Liver (tissue), 5 donors: ENCODE measurements around the gene MDH1B. TPM values are rescaled to one million over a fixed set of nuclear protein-coding genes. Genes with fewer than 3 reads are reported as not detected.

Experiments
- polyA plus RNA-seq, 2 donors: library from polyadenylated mRNA; stranded (reverse) in 1 of 2; unstranded in 1 of 2; fragments of 200-250 nt in 1 of 2; fragments of >200 nt in 1 of 2; fragmentation: Nextera tagmentation in 1 of 2; extraction: Ambion mirVana in 1 of 2; gene quantifications; one replicate each; pipeline versions ENCODE4 v1.2.1 to v1.2.3, GENCODE V29; 2013 to 2015
- small RNA-seq: library from RNA; depleted of rRNA; stranded (forward); fragments of <200 nt; gene quantifications from one replicate; pipeline ENCODE3, GENCODE V24; 2014
- total RNA-seq, 2 donors: library from RNA; depleted of rRNA; stranded (reverse); fragments of >200 nt; gene quantifications; one replicate each; pipeline ENCODE4 v1.2.3, GENCODE V29; 2014
- donor health status: healthy.
- donor health status: healthy.
- donor health status: healthy.

The MDH1B gene
- total and polyA plus RNA-seq, 4 donors: 0.09 to 0.33 (median 0.18) TPM; not detected in 1

Small RNAs within 50 kb of the gene (small RNA-seq; reads per million reads assigned to genes)
- gene MIR3130-2 (not detected), gene RF00019 (not detected)

Other genes with a start within 250 kb of the MDH1B start
- not detected for gene FAM237A, start 122.8 kb downstream of the MDH1B start, total RNA-seq
- gene FAM237A, start 122.8 kb downstream of the MDH1B start, polyA plus RNA-seq: not detected
- not detected for gene DYTN, start 46.9 kb downstream of the MDH1B start, total RNA-seq
- gene DYTN, start 46.9 kb downstream of the MDH1B start, polyA plus RNA-seq: not detected
- 10 to 100 TPM; 16.0 to 36.3 TPM for gene FASTKD2, start 278 bp upstream of the MDH1B start, total RNA-seq
- 10 to 100 TPM; 12.5 to 14.1 TPM for gene FASTKD2, start 278 bp upstream of the MDH1B start, polyA plus RNA-seq
- under 1 TPM in 1 of 2 donors, not detected in 1; 0.25 TPM for gene CPO, start 174.2 kb upstream of the MDH1B start, total RNA-seq
- gene CPO, start 174.2 kb upstream of the MDH1B start, polyA plus RNA-seq: under 1 TPM; 0.07 to 0.31 TPM